AG08395 (cell line): ENCODE measurements around the gene NKAIN4.

Source experiments
- DNase-seq: peaks from one replicate; pipeline ENCODE4 v3.0.0; 2012; ENCODE audit warnings: mixed read lengths, low spot score

Gene NKAIN4

GRCh38 chr20:63273635-63274380 is 19.5 kb upstream of the NKAIN4 start:
- DNase-seq: peak; percentile 79

- DNase-seq: no peak
Measured at GRCh38 chr20:63273059-63273579, 18.9 kb upstream of the NKAIN4 start.

GRCh38 chr20:63272105-63273058 is 18.1 kb upstream of the NKAIN4 start, which contains the start of gene ARFGAP1:
Gene ARFGAP1 (plus strand): TSS chr20:63272813. CDS start chr20:63275581, 2,768 bp downstream.
- peak; percentile 97 for DNase-seq

- DNase-seq: no peak
Measured at GRCh38 chr20:63270606-63271325, 16.5 kb upstream of the NKAIN4 start.

GRCh38 chr20:63269724-63270123 is 15.5 kb upstream of the NKAIN4 start:
- DNase-seq: no peak

GRCh38 chr20:63268671-63269439 is 14.6 kb upstream of the NKAIN4 start:
- DNase-seq: no peak

GRCh38 chr20:63268256-63268655 is 14.0 kb upstream of the NKAIN4 start:
- DNase-seq: no peak

- no peak for DNase-seq
Measured at GRCh38 chr20:63267691-63268090, 13.4 kb upstream of the NKAIN4 start.

- DNase-seq: peak; percentile 88
Measured at GRCh38 chr20:63265891-63266515, 11.7 kb upstream of the NKAIN4 start.

- DNase-seq: no peak
Measured at GRCh38 chr20:63264519-63264918, 10.3 kb upstream of the NKAIN4 start.

GRCh38 chr20:63264000-63264399 is 9.7 kb upstream of the NKAIN4 start:
- no peak for DNase-seq

- DNase-seq: no peak
Measured at GRCh38 chr20:63262836-63263235, 8.6 kb upstream of the NKAIN4 start.

GRCh38 chr20:63261795-63262528 is 7.7 kb upstream of the NKAIN4 start:
- no peak for DNase-seq

- no peak for DNase-seq
Measured at GRCh38 chr20:63261060-63261794, 7.0 kb upstream of the NKAIN4 start.

GRCh38 chr20:63260521-63260920 is 6.3 kb upstream of the NKAIN4 start:
- no peak for DNase-seq

- DNase-seq: no peak
Measured at GRCh38 chr20:63259734-63260460, 5.6 kb upstream of the NKAIN4 start.

- DNase-seq: no peak
Measured at GRCh38 chr20:63258781-63259180, 4.5 kb upstream of the NKAIN4 start.

GRCh38 chr20:63257629-63258028 is 3.4 kb upstream of the NKAIN4 start:
- no peak for DNase-seq

- no peak for DNase-seq
Measured at GRCh38 chr20:63256954-63257353, 2.7 kb upstream of the NKAIN4 start.
